ENCODE data around the gene DNAJC6.

DNA sequence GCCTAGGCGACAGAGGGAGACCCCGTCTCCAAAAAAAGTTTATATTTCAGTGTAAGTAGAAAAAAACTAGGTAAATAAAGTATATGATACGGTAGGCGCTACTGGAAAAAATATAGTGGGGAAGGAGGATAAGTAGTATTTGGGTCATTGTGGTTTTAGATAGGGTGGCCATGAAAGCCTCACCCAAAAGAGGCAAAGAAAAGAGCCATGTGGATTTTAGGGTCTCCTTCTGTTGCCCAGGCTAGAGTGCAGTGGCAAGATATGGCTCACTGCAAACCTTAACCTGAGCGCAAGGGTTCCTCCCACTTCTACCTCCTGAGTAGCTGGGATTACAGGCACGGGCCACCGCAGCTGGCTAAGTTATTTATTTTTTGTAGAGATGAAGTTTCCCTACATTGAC, 128.3 kb downstream of the DNAJC6 start:
- TF ChIP-seq, protein P1, sequence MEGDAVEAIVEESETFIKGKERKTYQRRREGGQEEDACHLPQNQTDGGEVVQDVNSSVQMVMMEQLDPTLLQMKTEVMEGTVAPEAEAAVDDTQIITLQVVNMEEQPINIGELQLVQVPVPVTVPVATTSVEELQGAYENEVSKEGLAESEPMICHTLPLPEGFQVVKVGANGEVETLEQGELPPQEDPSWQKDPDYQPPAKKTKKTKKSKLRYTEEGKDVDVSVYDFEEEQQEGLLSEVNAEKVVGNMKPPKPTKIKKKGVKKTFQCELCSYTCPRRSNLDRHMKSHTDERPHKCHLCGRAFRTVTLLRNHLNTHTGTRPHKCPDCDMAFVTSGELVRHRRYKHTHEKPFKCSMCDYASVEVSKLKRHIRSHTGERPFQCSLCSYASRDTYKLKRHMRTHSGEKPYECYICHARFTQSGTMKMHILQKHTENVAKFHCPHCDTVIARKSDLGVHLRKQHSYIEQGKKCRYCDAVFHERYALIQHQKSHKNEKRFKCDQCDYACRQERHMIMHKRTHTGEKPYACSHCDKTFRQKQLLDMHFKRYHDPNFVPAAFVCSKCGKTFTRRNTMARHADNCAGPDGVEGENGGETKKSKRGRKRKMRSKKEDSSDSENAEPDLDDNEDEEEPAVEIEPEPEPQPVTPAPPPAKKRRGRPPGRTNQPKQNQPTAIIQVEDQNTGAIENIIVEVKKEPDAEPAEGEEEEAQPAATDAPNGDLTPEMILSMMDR (IDR thresholded peaks at IDR 0.05): no peak
- no peak for TF ChIP-seq EZH2phosphoT487 (IDR thresholded peaks at IDR 0.05)

Data from neural progenitor cell (in vitro differentiated cells).